IPS-NIHi7 (cell line): ENCODE data around the gene GALM.
"Not testable (repeated sequence)": the region's sequence is repeated elsewhere in the genome, so short reads cannot be mapped to it uniquely, and the experiment has no call there.

Source experiments
- DNase-seq: peaks from one replicate; pipeline ENCODE4 v3.0.0; 2012; ENCODE audit warnings: mixed read lengths; ENCODE audit errors: extremely low spot score

The GALM gene

DNA sequence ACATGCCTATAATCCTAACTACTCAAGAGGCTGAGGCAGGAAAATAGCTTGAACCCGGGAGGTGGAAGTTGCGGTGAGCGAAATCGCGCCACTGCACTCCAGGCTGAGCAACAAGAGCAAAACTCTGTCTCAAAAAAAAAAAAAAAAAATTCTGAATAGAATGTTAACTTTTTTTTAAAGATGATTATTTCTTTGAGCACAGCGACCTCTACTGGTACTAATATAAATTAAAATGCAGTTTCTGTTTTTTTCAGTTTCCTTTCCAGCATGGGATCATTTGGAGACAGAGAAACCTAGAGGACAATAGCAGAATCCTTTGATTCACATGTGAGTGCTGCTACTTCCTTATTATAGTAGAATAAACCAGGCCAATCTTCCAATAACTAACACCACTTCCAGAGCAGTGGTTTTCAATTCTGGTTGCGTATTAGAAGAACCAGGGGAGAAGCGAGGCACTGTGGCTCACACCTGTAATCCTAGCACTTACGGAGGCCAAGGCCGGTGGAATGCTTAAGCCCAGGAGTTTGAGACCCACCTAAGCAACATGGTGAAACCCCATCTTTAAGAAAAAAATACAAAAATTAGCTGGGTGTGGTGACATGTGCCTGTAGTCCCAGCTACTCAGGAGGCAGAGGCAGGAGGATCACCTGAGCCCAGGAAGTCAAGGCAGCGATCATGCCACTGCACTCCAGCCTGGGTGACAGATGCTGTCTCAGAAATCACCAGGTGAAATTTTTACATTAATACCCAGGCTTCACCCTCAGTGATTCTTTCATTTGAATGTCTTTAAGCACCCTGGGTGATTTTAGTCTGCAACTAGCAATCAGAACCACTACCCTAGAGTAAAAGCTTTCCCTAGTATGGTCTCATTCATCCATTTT, 75.2 kb downstream of the GALM start:
- peak; percentile 21 for DNase-seq

DNA sequence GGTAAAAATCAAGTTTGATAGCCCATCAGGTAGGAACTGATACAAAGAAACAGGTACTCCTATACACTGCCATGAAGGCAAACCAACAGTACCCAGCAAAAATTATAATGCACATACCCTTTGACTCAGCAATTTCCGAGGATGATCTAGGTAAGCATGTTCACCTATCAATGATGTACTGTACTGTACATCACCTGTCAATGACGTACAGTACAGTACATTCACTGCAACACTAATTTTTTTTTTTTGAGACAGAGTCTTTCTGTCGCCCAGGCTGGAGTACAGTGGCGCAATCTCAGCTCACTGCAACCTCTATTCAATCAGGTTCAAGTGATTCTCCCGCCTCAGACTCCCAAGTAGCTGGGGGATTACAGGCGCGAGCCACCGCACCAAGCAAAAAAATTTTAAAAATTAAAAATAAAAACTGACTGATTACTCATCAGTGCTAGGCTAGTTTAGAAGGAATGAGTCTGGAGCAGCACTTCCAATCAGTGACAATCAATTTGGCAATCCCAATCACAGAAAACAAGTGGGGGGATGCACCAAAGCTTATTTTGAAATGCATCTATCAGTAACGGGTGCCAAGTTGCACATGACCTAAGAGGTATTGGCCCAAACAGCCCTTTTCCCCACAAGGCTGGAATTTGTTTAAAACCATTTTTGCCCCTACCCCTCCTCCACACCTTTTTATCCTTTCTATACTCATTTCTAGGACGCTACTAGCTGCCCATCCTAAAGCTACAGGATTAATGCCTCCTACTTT, 77.1 kb downstream of the GALM start:
- DNase-seq = no peak

DNA sequence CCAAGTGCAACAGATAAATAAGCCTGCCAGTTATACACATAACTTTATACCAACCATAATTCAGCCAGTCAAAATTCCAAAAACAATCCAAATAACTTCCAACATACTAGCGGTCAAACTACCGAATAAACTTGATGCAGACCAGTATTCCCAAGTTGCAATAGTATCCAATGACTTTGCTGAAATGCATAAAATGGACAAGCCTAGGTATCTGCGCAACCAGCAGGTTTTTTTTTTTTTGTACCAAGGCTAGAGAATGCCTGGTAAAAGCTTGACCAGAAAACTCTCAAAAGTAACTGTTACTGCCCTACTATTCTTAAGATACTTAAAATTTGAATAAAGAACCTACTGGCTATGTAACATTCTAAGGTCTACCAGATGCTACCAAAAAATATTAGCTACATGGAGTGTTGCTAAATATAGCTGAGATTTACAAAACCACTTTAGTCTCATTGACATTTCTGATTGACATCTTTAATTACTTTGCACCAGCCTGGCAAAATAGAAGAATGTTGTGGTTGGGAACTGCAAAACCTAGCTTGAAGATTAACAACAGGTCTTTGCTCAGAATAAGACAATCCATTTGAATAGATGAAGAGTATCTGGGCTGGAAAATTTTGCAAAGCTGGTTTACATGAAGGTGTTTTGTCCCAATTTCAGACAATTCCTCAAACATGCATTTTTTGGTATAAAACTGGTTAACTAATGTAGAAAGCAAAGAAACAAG, 77.9 kb downstream of the GALM start:
- no peak for DNase-seq

DNA sequence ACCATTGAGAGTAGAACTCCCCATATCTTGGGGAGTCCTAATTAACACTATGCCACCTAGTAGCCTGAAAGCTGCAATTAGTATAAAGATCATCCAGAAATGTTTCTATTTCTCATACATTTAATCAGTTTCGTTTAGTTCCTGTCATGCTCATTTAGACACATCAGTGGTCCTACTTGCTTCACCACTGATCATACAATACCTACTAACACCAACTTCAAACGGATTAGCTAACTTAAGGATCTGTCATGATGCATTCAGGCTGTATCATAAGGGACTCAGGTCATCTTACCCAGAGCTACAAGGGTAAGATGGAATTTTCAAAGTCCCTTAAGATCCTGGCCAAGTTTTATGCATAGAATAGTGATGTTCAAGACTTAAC, 78.5 kb downstream of the GALM start:
- no peak for DNase-seq

DNA sequence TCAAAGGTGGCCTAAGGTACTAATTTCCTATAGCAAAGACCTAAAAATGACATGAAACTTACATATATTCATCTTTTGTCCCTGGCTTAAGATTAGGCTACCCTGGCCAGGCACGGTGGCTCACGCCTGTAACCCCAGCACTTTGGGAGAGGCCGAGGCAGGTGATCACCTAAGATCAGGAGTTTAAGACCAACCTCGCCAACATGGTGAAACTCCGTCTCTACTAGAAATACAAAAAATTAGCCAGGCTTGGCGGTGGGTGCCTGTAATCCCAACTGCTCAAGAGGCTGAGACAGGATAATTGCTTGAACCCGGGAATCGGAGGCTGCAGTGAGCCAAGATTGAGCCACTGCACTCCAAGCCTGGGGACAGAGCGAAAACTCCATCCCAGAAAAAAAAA, 79.4 kb downstream of the GALM start:
- DNase-seq = no peak

DNA sequence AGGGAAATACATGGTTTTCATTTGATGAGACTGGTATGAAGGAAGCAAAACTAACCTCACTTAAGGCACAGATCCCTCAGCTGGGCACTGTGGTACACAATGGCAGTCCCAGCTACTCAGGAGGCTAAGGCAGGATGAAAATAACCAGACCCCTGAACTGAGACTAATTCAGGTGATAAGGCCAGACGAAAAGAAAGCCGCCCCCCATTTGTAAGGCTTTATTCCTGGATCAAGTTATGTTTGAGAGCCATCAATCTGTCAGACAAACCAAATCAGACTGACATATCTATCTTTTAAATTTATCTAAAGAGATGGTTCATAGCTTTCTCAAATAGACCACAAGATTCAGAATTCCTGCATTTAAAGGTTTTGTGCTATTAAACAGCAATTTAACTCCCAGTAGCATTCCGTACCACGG, 81.1 kb downstream of the GALM start:
- no peak for DNase-seq

DNA sequence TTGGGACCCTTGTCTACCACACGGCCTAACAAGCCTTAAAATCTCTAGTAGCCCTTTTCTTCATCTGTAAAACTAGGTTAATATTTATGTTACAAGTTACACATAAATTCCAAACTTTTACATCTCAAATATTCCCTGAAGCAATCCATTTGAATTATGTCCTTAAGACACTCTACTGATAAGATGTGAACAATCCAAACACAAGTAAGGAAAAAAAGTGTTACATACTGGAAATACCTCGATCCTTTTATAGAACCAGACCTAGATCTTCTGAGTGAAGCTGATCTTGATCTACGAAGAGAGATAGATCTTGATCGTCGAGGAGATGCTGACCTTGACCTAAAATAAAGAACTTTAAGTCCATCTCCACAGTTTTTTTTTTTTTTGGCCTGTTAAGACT, 81.9 kb downstream of the GALM start:
- no peak for DNase-seq

DNA sequence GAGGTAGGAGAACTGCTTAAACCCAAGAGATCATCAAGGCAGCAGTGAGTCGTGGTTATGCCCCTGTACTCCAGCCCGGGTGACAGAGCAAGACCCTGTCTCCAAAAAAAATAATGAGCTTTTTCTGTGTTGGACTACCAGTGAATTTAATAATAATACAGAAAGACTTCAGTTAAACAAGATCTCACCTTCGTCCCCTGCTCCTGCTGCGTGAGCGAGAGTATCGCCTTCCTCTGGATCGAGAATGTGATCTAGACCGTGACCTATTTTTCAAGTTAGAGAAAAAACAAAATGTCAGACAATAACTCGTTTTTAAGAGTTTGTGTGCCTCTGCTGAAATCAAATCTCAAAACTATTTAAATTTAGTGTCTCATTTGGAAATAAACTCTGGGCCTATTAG, 82.5 kb downstream of the GALM start:
- no peak for DNase-seq

DNA sequence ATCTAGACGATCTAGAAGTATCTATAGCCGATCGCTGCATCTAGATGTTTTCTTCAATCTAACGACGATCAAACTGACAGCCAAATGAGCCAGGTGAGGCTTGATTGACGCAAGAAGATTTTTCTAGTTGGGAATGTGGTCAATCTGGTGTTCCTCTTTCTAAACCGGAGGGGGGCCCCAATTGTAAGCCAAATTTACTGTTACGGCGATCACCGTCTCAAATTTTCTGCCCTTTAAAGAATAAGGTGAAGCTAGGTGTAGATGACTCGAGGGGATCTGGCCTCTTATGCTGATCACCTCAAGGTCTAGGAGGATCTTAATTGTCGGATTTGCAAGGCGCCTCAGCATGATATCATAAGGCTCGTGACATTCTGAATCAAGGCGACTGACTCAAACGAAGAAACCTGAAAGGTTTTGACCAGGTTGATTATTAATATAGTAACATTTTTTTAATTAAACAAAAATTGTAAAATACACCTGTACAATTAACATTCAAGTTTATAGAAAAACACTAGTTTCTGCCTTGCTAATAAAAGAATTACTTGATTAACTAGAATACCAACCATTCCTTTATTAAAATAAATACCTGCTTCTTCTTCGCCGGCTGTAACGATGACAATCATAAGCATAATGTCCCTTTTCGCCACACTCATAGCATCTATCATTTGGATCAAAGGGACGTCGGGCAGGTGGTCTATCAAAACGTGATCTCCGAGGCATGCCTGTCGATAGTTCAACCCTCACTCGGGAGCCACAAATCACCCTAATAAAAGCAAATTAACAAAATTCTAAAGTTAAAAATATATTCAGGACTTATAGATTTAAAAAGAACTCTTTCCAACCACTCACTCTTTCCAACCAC, 83.3 kb downstream of the GALM start:
- DNase-seq = no peak

DNA sequence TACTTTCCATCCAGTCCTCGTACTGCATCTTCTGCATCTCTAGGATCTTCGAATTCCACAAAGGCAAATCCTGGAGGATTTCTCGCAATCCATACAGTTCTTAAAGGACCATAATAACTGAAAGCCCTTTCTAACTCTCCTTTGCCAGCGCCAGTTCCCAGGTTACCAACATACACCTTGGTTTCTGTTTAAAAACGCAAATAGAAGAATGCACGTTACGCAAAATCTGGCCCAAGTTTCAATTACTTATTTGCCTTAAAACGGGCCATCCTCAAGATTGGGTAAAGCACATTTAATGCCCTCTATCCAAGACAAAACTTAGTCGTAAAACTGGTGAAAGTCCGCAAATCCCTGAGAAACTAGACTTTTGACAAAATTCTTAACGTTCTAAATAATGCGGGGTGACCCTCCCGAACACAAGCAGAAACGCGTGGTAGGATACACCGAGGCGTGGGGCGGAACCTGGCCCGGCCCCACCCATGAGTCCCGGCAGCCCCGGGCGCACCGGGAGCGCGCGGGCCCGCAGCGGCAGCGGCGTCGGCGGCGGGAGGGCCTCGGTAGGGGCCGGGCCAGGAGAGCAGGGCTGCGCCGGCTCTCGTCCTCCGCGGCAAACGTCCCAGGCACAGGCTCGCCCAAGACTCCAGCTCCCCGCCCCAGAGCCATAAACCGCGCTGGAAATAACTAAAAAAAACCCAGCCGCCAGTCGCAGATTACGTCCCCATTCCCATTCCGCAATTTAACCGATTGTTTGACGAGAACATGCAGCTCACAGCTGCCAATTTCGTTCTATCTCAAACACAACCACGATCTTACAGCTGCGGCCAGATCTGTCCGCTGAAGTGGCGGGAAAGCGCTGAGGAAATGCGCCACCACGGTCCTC, 84.3 kb downstream of the GALM start:
- peak; percentile 45 for DNase-seq

DNA sequence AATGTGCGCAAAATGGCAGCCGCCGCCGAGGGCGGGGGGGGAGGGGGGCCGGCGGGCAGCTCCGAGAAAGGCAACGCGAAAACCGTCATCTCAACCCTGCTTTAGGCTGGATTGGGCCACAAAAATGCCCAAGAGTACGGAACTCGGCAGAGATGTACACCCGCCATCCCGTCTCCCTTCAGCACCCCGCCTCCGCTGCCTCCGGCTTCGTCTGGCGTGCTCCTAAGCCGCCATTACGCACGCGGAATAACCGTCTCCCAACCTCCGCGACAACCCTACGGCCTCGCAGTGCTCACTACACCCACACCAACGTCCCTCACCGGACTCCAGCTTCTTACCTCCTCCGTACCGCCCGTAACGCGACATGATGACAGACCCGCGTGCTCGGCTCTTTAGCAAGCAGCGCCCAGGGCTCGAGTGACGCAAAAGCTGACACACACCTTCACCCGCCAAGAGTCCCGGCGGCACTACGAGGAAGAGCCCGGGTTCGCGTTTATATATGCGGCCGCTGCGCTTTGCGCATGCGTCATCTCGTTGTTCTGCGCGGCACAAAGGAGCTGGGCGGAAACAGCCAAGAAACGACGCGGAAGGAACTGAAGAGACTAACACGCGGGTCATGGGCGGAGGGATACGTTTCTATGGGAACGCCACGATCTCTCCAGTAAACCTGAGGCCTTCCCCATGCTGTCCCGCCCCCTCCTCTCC, 85.1 kb downstream of the GALM start, which contains the start of gene SRSF7:
SRSF7 (minus strand) TSS at position 471 of the 705 bp plus-strand sequence; CDS start at position 366, 105 bp downstream.
- peak; percentile 99 for DNase-seq

DNA sequence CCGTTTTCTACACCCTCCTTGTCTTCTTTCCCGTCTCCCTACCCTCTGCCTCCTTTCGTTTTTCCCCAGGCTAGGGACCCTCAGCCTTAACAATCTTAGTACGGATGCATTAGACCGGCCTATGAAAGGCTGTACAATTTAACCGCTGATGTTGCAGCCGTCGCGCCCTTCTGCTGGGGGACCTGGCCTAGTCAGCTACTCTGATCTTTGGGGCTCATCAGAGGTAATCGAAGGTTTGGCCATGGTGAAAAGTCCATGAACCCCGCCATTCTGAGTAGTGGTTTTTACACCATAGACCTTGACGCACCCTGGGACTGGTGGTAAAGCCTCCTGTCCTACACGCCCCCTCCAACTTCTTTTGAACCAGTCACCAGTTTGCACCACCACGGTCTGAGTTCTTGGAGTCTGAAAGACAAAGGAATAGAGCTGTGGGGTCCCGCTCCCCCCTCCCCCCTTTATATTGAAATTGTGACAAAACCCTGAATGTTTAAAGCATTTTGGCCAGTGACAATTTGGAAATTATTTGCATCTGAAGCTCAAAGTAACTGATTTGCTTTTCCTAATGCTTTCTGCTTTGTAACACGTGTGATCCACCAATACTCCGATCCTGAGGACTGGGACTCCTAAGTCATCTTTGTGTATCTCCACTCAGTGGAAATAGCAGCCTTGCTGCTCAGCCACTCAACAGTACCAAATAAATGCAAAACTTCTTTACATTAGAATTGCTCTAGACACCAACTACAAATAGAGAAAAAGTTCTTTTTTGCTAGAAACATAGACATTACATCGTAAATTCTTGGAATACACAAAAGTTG, 85.9 kb downstream of the GALM start:
- DNase-seq = peak; percentile 35

DNA sequence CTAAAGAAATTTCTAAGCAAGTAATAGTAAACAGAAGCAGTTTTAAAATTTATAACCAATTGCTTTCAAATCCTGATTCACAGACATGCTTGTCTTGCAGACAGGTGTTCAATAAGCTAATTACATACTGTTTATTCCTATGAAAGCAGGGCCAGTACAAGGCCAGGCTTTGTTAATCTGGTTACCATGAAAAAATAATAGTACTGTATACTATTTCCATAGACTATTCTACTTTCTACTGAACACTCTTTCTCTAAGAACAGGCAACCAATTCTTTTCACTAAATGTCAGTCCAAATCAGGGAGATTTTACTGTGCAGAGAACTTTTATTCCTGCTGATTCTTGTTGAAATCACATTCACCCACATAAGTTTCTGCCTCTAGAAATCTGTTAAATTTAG, 88.1 kb downstream of the GALM start:
- no peak for DNase-seq

DNA sequence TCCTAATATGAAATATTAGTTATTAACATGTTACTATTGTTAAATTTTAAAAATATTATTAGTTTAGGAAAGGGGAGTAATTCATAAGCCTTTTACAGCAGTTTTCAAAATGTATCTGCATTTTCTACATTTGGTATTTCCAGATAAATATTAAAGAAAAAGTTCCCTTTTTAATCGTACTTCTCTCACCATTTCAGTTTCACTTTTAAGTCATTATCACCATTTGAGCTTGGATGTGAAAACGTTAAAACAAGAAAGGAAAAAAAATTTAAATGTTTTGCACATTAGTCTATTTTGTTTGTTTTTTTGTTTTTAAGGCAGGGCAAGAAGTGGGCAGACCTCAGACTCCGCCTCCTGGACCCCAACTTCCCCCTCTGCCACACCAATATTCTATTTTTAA, 88.6 kb downstream of the GALM start:
- DNase-seq = no peak

DNA sequence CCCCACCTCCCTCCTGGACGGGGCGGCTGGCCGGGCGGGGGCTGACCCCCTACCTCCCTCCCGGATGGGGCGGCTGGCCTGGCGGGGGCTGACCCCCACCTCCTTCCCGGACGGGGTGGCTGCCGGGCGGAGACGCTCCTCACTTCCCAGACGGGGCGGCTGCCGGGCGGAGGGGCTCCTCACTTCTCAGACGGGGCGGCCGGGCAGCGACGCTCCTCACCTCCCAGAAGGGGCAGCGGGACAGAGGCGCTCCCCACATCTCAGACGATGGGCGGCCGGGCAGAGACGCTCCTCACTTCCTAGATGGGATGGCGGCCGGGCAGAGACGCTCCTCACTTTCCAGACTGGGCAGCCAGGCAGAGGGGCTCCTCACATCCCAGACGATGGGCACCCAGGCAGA, 90.0 kb downstream of the GALM start:
- not testable (repeated sequence) for DNase-seq

DNA sequence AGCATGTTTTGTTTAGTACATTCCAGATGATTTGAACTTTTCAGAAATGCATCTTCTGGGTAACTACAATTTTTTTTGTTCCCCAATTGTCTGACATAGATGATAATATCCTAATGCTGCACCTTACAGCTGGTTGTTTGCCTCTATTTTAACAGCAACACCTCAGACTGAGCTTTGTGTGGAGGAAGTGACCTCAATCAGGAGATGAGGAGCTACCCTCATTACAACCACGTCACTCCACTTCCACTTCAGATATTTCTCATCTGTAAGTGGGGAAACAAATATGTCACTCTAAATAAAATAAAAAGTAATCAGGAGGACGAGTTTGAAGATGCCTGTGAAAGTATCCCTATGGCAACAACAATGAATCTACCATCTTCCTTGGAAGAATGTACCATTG, 97.3 kb downstream of the GALM start:
- DNase-seq = no peak

DNA sequence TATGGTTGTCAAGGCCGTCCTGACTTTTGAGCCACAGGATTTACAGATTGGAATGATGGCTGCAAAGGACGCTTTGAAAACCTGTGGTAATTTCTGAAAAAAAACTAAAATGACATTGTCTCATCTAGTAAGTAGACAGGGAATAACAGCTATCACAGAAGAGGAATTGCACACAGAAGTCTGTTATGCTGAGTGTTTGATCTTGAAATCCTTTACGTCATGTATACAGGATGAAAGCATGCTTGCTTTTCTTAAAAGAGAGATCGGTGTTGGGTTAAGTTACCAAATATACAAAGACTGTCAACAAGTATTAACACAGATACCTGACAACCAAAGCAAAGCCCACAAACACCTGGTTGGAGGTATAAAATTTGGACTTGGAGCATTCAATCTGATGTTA, 97.8 kb downstream of the GALM start:
- no peak for DNase-seq

DNA sequence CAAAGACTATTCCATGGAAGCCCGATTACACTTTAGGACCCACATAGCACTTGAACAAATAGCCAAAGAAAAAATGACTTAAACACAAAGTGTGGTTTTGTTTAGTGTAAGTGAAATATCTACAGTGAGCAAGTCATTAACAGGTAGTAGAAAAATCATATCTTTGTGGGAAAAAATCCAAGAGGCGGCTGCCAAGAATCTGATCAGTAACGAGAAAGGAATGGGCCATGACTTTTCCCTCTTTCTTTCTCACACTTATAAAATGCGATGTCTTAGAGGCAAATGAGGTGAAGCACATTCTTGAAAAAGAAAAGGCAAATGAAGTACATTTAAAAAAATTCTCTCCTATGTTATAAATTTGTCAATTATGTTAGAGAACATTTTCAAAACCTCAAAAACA, 99.2 kb downstream of the GALM start:
- DNase-seq = no peak

DNA sequence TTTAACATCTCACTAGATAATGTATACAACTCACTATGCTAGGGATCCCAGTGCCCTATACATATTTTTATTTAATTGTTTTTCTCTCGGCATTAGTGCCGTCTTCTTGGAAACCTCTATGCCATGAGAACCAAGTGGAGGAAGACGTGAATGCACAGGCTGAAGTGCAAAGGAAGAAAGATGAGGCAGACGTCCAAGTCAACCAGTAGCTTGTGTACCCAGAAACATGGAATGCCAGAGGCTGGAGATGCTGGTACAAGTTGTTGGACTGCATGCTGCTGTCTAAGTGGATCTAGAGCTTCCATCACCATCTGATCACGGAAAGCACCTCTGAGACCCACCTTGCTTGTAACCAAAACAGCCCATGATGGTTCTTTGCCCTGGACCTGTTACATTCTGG, 99.6 kb downstream of the GALM start:
- DNase-seq = no peak
